ENCODE measurements around the gene ITGA2B.

DNA sequence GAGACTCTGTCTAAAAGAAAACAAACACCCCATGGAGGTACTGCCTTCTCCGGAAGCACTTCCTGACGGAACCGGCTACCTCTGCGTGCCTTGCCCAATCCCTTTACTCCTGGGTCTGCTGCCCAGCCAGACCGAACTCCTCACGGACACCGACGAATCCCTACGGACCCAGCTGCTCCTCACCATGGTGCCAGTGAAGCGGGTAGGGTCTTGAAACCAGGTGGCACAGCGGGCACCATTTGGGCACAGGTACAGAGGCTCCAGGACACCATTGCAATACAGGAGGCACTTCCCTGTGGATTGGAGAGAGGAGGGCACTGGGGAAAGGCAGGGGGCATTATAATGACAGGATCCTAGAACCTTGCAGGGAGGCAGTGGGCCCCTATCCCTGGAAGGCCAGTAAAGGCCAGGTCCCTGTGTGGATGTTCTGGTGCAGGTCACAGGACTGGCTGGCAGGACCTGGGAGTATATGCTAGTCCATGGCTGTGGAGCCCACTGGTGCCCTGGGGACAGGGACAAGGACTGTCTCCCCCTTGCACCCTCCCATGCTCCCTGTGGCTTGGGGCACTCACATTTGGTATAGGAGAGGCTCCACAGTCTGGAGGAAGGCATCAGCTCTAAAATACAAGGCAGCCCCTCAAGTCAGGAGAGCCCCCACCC, 67.1 kb downstream of the ITGA2B start:
- TF ChIP-seq, protein P1, sequence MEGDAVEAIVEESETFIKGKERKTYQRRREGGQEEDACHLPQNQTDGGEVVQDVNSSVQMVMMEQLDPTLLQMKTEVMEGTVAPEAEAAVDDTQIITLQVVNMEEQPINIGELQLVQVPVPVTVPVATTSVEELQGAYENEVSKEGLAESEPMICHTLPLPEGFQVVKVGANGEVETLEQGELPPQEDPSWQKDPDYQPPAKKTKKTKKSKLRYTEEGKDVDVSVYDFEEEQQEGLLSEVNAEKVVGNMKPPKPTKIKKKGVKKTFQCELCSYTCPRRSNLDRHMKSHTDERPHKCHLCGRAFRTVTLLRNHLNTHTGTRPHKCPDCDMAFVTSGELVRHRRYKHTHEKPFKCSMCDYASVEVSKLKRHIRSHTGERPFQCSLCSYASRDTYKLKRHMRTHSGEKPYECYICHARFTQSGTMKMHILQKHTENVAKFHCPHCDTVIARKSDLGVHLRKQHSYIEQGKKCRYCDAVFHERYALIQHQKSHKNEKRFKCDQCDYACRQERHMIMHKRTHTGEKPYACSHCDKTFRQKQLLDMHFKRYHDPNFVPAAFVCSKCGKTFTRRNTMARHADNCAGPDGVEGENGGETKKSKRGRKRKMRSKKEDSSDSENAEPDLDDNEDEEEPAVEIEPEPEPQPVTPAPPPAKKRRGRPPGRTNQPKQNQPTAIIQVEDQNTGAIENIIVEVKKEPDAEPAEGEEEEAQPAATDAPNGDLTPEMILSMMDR (conservative IDR thresholded peaks at IDR 0.05; ENCODE audit: low read depth, low read length): no peak
- TF ChIP-seq EZH2phosphoT487 (IDR thresholded peaks at IDR 0.05; ENCODE audit: borderline replicate concordance, low read length): no peak

Measured in PC-3 (cell line).